Mononuclear cell (primary cell): ENCODE measurements around the gene AVP. TPM values are rescaled to one million over a fixed set of nuclear protein-coding genes. Genes with fewer than 3 reads are reported as not detected.
"Not testable (repeated sequence)": the region's sequence is repeated elsewhere in the genome, so short reads cannot be mapped to it uniquely, and the experiment has no call there.

Experiments used
- H3K27me3 ChIP-seq: 2 replicates; pipeline ENCODE4 v1.6.0; 2011; ENCODE audit warnings: low read length, control low read depth; ENCODE audit not compliant: insufficient read depth
- H3K4me1 ChIP-seq: 2 replicates; pipeline ENCODE4 v1.5.1; 2011; ENCODE audit warnings: mild to moderate bottlenecking, low read length, control low read depth; ENCODE audit not compliant: insufficient read depth
- H3K4me3 ChIP-seq: 2 replicates; pipeline ENCODE4 v1.5.1; 2011; ENCODE audit warnings: mild to moderate bottlenecking, low read length, moderate library complexity
- H3K9me3 ChIP-seq: 2 replicates; pipeline ENCODE4 v1.5.1; 2011; ENCODE audit warnings: low read depth, mild to moderate bottlenecking, control low read depth, low read length
- total RNA-seq: library from RNA; depleted of rRNA; stranded (reverse); fragments of >200 nt; gene quantifications from one replicate; pipeline ENCODE4 v1.2.3, GENCODE V29; 2012

The AVP gene
- total RNA-seq, 1 donor: not detected

- Histone ChIP-seq H3K27me3 (peaks cover 47% of the 10 kb centered on the region), H3K4me3 (no peak overlapping the region), H3K9me3 (no peaks in the 10 kb centered on the region), H3K4me1 (peaks cover 27% of the 10 kb centered on the region)
These were observed 3.6 kb downstream of the AVP start for GRCh38 chr20:3080939-3081388.

GRCh38 chr20:3077618-3078134, 6.8 kb downstream of the AVP start:
- H3K27me3 ChIP-seq: peaks cover 34% of the 10 kb centered on the region
- H3K4me1 ChIP-seq: peaks cover 19% of the 10 kb centered on the region
- H3K9me3 ChIP-seq: no peaks in the 10 kb centered on the region
- H3K4me3 ChIP-seq: no peak overlapping the region

DNA sequence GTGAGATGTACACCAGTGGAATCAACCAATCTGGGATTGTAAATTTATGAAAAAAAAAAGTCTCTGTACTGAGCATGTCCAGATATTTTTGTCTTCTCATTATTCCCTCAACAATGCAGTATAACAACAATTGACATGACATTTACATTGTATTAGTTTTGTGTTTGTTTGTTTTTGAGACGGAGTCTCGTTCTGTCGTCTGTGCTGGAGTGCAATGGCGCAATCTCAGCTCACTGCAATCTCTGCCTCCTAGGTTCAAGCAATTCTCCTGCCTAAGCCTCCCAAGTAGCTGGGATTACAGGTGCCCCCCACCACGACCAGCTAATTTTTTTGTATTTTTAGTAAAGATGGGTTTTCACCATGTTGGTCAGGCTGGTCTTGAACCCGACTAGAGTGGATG, 9.2 kb downstream of the AVP start:
- H3K9me3 ChIP-seq, H3K4me3 ChIP-seq: not testable (repeated sequence)
- Histone ChIP-seq H3K27me3 (peaks cover 25% of the 10 kb centered on the region), H3K4me1 (peaks cover 33% of the 10 kb centered on the region)

DNA sequence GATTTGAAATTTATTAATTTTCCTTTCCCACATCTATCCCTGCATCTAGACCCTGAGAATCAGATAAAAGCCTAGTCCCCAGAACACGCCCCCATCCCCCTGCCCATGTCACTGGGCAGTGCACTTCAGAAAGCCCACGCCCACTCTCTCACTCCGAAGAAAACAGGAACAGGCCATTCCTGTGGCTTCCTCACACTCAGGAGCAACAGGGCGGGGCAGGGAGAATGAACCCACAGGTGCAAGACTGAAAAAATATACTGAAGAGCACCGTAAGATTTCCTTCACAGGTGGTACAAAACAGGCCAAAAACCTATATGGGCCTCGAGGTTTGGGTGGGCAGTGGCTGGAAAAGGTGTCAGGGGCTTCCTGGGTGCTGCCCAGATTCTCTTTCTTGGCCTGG, 9.7 kb downstream of the AVP start:
- Histone ChIP-seq H3K4me1 (peaks cover 33% of the 10 kb centered on the region), H3K9me3 (no peaks in the 10 kb centered on the region), H3K27me3 (peaks cover 20% of the 10 kb centered on the region), H3K4me3 (no peak overlapping the region)

DNA sequence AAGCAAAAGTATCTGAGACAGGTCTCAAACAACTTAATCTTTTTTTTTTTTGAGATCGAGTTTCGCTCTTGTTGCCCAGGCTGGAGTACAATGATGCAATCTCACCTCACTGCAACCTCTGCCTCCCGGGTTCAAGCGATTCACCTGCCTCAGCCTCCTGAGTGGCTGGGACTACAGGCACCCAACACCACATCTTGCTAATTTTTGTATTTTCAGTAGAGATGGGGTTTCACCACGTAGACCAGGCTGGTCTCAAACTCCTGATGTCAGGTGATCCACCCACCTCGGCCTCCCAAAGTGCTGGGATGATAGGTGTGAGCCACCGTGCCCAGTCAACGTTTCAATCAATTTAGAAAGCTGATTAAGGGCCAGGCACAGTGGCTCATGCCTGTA, 11.3 kb downstream of the AVP start:
- peaks cover 15% of the 10 kb centered on the region for H3K27me3 ChIP-seq
- H3K4me1 ChIP-seq: peaks cover 33% of the 10 kb centered on the region
- H3K9me3 ChIP-seq, H3K4me3 ChIP-seq: not testable (repeated sequence)

DNA sequence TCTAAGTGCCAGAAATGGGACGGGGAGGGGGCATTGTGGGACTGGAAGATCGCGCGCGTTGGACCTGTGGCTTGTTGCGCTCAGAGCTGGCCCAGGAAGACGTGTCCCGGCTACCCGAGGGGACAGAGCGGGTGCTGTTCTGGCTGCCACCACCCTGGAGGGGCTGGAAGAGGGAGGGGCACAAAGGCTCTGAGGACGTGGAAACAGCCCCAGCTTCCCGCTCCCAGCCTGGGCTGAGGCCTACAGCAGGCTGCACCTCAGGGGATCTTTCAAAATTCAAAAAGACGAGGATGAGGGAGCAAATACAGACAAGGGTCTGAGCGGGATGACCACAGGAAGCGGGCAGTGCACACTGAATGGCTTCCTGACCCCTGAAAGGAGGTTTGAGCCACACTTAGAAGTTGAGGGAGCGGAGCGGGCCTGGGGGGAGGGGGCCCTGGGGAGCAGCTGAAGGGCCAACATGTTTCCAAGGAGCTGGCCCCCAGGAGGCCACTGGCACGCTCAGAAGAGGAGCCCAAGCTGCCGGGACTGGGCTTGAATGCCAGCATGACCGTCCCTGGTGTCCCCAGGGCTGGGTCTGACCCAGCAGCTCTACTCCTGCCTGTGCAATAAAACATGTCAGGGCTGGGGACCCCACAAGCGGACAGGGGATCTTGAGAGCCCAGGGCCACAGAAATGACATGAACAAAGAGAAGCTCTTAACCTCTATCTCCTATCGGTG, 11.8 kb downstream of the AVP start:
- Histone ChIP-seq H3K9me3 (no peaks in the 10 kb centered on the region), H3K4me3 (peak overlapping the region; percentile 35), H3K27me3 (peaks cover 15% of the 10 kb centered on the region), H3K4me1 (peaks cover 30% of the 10 kb centered on the region)

GRCh38 chr20:3071610-3072529, 12.7 kb downstream of the AVP start, which contains the start of gene OXT:
TSS of gene OXT (plus strand) at chr20:3071620. CDS start at chr20:3071656, 36 bp downstream.
- Histone ChIP-seq H3K4me3 (peak within 1 kb of the TSS; percentile 35), H3K4me1 (peaks cover 22% of the 10 kb centered on the region), H3K9me3 (no peaks in the 10 kb centered on the region), H3K27me3 (peaks cover 15% of the 10 kb centered on the region)

GRCh38 chr20:3071266-3071609, 13.3 kb downstream of the AVP start:
- H3K4me3 ChIP-seq: peak overlapping the region; percentile 35
- peaks cover 15% of the 10 kb centered on the region for H3K27me3 ChIP-seq
- H3K4me1 ChIP-seq: peaks cover 19% of the 10 kb centered on the region
- H3K9me3 ChIP-seq: no peaks in the 10 kb centered on the region

DNA sequence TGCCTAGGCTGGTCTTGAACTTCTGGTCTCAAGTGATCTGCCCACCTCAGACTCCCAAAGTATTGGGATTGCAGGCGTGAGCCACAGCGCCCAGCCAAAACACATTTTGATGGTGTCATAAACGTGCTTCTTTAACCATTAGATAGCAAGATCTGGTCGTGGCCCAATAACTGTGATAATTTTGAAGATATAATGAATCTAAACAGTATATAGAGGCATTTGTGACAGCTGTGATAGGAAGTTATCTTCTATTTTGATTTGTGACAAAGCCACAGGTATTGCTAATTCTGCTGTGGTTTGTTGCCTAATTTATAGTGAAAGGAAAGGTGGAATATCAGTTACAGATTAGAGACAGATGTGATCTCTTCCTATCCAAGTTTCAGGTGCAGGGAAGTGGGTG, 13.8 kb downstream of the AVP start:
- H3K4me1 ChIP-seq: peaks cover 19% of the 10 kb centered on the region
- no peaks in the 10 kb centered on the region for H3K9me3 ChIP-seq
- peaks cover 15% of the 10 kb centered on the region for H3K27me3 ChIP-seq
- no peak overlapping the region for H3K4me3 ChIP-seq

DNA sequence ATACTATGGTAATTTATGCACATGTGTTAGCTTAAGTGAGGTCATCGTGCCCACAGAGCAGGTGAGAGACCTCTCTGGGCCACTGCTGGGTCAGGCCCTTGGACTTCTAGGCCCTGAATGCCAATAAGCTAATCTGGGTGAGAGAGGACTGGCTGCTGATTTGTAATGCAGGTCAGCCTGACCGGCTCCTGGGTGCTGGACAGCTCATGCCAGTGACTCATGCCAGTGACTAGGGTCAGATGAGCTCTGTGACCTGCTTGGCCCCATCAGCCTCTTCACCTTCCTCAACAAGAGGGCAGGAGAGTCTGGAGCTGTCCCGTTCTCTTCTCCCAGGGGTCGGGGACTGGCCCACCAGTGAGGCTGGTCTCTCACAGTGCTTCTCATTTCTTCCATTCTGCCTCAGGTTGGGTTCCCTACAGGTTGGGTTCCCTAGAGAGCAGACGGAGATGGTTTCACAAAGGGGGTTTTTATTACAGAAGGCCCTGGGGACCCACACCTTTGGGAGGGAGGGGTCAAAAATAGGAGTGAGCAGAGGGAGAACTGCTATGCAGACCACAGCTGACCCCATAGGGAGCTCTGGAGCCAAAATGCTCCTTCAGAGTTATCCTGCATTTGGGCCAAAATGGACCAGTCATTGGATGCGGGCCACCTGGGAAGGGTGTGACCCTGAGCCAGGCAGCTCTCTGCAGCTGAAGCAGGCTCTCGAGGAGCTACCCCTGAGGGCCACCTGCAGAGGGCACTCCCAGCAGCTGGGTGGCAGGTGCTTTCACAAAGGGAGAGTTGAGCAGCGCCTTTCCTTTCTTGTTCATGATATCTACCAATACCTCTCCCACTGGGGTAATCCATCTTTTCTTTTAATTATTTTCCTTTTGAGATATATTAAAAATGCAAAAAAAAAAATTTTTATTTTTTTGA, 15.3 kb downstream of the AVP start:
- Histone ChIP-seq H3K4me3 (no peak overlapping the region), H3K9me3 (no peaks in the 10 kb centered on the region), H3K27me3 (peaks cover 15% of the 10 kb centered on the region), H3K4me1 (peaks cover 19% of the 10 kb centered on the region)

DNA sequence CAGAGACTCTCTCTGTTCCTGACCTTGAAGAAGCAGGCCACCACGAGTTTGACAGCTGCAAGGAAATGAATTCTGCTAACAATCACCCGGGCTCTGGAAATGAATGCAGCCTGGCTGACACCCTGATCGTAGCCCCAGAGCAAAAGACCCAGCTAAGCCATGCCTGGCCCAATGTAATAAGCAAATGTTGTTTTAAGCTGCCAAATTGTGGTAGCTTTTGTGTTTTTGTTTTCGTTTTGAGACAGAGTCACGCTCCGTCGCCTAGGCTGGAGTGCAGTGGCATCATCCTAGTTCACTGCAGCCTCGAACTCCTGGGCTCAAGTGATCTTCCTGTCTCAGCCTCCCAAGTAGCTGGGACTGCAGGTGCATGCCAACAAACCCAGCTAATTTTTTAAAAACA, 16.4 kb downstream of the AVP start:
- peaks cover 13% of the 10 kb centered on the region for H3K27me3 ChIP-seq
- no peaks in the 10 kb centered on the region for H3K9me3 ChIP-seq
- H3K4me3 ChIP-seq: no peak overlapping the region
- peaks cover 19% of the 10 kb centered on the region for H3K4me1 ChIP-seq

GRCh38 chr20:3067139-3068014, 17.1 kb downstream of the AVP start:
- H3K27me3 ChIP-seq: peaks cover 8% of the 10 kb centered on the region
- H3K4me3 ChIP-seq: no peak overlapping the region
- H3K4me1 ChIP-seq: peaks cover 15% of the 10 kb centered on the region
- H3K9me3 ChIP-seq: no peaks in the 10 kb centered on the region

DNA sequence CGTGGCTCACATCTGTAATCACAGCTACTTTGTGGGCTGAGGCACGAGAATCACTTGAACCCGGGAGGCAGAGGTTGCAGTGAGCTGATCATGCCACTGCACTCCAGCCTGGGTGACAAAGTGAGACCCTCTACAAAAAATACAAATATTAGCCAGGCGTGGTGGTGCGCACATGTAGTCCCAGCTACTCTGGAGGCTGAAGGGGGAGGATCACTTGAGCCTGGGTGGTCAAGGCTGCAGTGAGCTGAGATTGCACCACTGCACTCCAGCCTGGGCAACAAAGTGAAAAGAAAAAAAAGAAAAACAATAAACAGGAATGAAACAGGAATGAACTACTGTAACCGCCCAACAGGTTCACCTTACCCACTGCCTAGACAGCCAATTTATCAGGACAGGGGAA, 20.4 kb downstream of the AVP start:
- not testable (repeated sequence) for H3K4me1 ChIP-seq, H3K9me3 ChIP-seq, H3K27me3 ChIP-seq, H3K4me3 ChIP-seq

DNA sequence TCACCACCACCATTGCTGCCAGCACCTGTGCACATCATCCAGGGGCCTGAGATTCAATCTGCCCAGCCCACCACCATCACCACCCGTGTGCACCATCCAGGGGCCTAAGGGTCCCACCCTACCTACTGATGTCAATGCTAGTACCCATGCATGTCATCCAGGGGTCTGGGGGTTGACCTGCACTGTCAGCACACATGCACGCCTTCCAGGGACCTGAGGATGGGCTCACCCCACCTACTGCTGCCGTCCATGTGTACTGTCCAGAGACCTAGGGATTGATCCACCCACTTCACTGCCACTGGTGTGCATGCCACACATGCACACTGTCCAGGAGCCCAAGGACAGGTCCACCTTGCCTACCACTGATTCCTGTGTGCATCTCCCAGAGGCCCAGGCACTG, 25.0 kb downstream of the AVP start:
- H3K4me3 ChIP-seq: no peak overlapping the region
- no peaks in the 10 kb centered on the region for H3K4me1 ChIP-seq
- no peaks in the 10 kb centered on the region for H3K9me3 ChIP-seq
- H3K27me3 ChIP-seq: no peaks in the 10 kb centered on the region
